ENCODE data around the gene CAMKMT.

- TF ChIP-seq CTCF (IDR thresholded peaks at IDR 0.05 in 8 of 11, conservative IDR thresholded peaks at IDR 0.05 in 3 of 11), result no peak
- no peak for TF ChIP-seq POLR2AphosphoS5 (IDR thresholded peaks at IDR 0.05)
These were observed 256.7 kb downstream of the CAMKMT start for GRCh38 chr2:44618251-44619023.

Data from spleen (tissue), 7 donors.